Ishikawa (cell line): Measurements from ENCODE around the gene SHB.

Source experiments
- CEBPB ChIP-seq: IDR thresholded peaks from 2 replicates; pipeline ENCODE4 v1.6.1; 2012
- CREB1 ChIP-seq: IDR thresholded peaks from 2 replicates; pipeline ENCODE4 v1.6.1; 2012; ENCODE audit warnings: low read depth
- EGR1 ChIP-seq: IDR thresholded peaks from 2 replicates; pipeline ENCODE4 v1.6.1; 2012
- EP300 ChIP-seq: IDR thresholded peaks from 2 replicates; pipeline ENCODE4 v1.6.1; 2012; ENCODE audit warnings: borderline replicate concordance
- FOXM1 ChIP-seq: IDR thresholded peaks from 2 replicates; pipeline ENCODE4 v1.6.1; 2012; ENCODE audit warnings: low read depth, borderline replicate concordance
- NFIC ChIP-seq: IDR thresholded peaks from 2 replicates; pipeline ENCODE4 v1.6.1; 2012
- RAD21 ChIP-seq: IDR thresholded peaks from 2 replicates; pipeline ENCODE4 v1.6.1; 2012; ENCODE audit warnings: low read depth
- TAF1 ChIP-seq: IDR thresholded peaks from 2 replicates; pipeline ENCODE4 v1.6.1; 2012; ENCODE audit warnings: low read depth, mild to moderate bottlenecking
- TCF12 ChIP-seq: IDR thresholded peaks from 2 replicates; pipeline ENCODE4 v1.6.1; 2012; ENCODE audit warnings: low read depth
- TEAD4 ChIP-seq: IDR thresholded peaks from 2 replicates; pipeline ENCODE4 v1.6.1; 2012
- YY1 ChIP-seq: IDR thresholded peaks from 2 replicates; pipeline ENCODE4 v1.6.1; 2012; ENCODE audit warnings: low read depth
- ZBTB7A ChIP-seq: IDR thresholded peaks from 2 replicates; pipeline ENCODE4 v1.6.1; 2012; ENCODE audit warnings: low read depth
- TF ChIP-seq, protein P1 (sequence below): IDR thresholded peaks from 2 replicates; pipeline ENCODE4 v1.6.1; 2012; ENCODE audit warnings: low read depth, mild to moderate bottlenecking
- TF ChIP-seq, protein P2 (sequence below): IDR thresholded peaks from 2 replicates; pipeline ENCODE4 v1.6.1; 2012
- TF ChIP-seq, protein P3 (sequence below): IDR thresholded peaks from 2 replicates; pipeline ENCODE4 v1.6.1; 2012

The SHB gene

DNA sequence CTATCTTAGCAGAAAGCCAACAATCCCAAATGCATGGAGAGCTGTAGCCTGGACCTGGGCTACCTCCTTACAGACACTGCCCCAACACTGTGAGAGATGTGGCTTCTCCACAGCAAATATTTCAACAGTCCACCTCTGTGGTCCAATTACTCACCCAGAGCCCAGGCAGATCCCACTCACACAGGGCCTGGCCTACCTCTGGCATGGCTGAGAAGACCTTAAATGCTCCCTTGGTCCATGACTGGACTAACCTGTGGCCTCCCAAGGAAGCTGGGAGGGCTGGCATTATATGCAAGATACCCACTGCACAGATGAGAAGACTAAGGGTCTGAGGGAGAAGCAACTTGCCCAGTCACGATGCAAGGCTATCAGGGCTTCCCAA lies 142.3 kb downstream of the SHB start:
- TF ChIP-seq EGR1 (no peak), TAF1 (no peak), TCF12 (no peak), EP300 (no peak), CEBPB (no peak), RAD21 (no peak), NFIC (no peak), YY1 (no peak), TEAD4 (no peak), ZBTB7A (no peak), FOXM1 (no peak), CREB1 (no peak)
- TF ChIP-seq, protein P1, sequence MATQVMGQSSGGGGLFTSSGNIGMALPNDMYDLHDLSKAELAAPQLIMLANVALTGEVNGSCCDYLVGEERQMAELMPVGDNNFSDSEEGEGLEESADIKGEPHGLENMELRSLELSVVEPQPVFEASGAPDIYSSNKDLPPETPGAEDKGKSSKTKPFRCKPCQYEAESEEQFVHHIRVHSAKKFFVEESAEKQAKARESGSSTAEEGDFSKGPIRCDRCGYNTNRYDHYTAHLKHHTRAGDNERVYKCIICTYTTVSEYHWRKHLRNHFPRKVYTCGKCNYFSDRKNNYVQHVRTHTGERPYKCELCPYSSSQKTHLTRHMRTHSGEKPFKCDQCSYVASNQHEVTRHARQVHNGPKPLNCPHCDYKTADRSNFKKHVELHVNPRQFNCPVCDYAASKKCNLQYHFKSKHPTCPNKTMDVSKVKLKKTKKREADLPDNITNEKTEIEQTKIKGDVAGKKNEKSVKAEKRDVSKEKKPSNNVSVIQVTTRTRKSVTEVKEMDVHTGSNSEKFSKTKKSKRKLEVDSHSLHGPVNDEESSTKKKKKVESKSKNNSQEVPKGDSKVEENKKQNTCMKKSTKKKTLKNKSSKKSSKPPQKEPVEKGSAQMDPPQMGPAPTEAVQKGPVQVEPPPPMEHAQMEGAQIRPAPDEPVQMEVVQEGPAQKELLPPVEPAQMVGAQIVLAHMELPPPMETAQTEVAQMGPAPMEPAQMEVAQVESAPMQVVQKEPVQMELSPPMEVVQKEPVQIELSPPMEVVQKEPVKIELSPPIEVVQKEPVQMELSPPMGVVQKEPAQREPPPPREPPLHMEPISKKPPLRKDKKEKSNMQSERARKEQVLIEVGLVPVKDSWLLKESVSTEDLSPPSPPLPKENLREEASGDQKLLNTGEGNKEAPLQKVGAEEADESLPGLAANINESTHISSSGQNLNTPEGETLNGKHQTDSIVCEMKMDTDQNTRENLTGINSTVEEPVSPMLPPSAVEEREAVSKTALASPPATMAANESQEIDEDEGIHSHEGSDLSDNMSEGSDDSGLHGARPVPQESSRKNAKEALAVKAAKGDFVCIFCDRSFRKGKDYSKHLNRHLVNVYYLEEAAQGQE = no peak
- TF ChIP-seq, protein P2, sequence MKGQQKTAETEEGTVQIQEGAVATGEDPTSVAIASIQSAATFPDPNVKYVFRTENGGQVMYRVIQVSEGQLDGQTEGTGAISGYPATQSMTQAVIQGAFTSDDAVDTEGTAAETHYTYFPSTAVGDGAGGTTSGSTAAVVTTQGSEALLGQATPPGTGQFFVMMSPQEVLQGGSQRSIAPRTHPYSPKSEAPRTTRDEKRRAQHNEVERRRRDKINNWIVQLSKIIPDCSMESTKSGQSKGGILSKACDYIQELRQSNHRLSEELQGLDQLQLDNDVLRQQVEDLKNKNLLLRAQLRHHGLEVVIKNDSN = no peak
- TF ChIP-seq, protein P3, sequence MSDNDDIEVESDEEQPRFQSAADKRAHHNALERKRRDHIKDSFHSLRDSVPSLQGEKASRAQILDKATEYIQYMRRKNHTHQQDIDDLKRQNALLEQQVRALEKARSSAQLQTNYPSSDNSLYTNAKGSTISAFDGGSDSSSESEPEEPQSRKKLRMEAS = no peak

DNA sequence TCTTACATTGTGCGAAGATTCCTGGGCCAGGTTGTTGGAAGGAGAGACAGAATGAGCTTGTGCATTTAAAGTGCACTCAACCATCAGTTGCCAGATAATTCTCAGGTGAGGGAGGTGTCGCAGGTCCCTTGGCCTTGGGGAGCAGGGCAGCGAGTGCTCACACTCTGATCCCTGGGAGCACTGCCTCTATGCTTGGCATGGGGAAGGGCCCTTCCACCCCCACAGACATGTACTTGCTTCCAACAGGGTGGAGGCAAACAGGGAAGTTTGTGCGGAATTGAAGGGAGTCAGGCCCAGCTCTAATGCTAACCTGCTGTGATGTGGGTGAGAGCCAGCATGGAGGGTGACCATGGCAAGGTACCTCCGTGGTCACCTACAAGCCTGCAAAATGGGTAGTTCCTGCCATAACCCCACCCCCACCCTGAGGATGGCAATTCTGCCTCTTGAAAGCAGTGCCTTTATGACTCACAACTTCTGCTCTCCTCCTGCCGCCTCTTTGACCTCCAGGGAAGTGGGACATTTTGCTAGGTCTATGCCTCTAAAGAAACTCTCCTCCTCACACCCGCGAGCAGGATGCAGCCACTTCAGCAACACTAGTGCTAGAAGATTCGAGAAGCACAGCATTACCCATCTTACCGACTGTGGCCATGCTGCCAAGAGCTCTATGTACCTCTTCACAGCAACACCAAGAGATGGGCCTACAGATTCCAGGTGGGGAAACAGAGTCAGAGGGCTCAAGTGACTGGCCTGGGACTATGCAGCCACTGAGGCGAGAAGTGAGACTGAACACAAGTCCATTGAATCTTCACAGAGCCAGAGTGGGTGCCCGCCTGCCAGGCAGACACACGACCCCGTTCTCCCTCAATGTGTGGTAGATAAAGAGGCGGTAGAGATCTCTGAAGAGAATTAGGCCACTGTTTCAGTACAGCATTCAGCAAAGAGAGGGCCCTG lies 143.0 kb downstream of the SHB start:
- TF ChIP-seq, protein P3 = no peak
- TF ChIP-seq FOXM1 (no peak), RAD21 (no peak), NFIC (no peak), TEAD4 (no peak), TCF12 (no peak), EGR1 (no peak), TAF1 (no peak), ZBTB7A (no peak), CEBPB (no peak), YY1 (no peak), CREB1 (no peak), EP300 (no peak)
- TF ChIP-seq, protein P1 = no peak
- TF ChIP-seq, protein P2 = no peak

DNA sequence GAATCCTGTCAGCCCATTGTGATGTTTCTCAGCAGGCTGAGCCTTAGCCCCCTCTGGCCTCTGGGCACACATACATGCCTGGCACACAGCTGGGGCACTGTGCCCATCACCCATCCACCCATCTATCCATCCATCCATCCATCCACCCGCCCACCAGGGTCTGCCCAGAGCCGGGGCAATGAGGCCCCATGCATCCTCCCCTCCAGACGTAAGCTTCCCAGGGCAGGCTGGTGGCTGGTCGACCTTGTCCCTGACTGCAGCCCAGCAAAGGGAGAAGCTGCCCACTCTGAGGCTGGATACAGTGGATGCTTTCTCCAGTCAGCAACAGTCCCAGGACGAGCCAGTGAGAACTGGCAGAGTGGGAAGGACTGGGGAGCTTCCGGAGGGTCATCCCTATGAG lies 144.0 kb downstream of the SHB start:
- TF ChIP-seq TCF12 (no peak), EGR1 (no peak), CREB1 (no peak), FOXM1 (no peak)

DNA sequence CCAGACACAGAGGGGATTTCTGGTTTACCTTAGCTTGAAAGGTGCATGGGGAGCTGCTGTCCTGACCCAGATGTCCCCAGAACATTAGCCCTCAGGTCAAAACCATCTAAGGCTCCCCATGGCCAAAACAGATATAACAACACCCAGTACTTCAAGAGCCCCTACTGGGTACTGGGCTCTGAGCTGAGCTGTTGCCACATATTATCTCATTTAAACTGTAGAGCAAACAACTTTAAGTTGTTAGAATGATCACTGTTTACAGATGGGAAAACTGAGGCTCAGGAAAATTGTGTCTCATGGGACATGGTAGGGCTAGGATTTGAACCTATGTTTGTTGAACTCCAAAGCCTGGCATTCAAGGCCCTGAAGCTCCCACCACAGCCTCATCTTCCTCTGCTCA lies 144.5 kb downstream of the SHB start:
- TF ChIP-seq TAF1 (no peak), EP300 (no peak), NFIC (no peak), EGR1 (no peak), TCF12 (no peak), RAD21 (no peak), TEAD4 (no peak), YY1 (no peak), FOXM1 (no peak), CREB1 (no peak)
- TF ChIP-seq, protein P1 = no peak
- TF ChIP-seq, protein P3 = no peak
- TF ChIP-seq, protein P2 = no peak
